ENCODE measurements around the gene LIPA.

GRCh38 chr10:89237849-89238248, 13.7 kb downstream of the LIPA start:
- TF ChIP-seq POLR2AphosphoS5 (IDR thresholded peaks at IDR 0.05) (no peak), CTCF (IDR thresholded peaks at IDR 0.05) (no peak)
